ENCODE data around the gene PRKCA.

Gene PRKCA

GRCh38 chr17:66589892-66590291 is 287.5 kb downstream of the PRKCA start:
- no peak overlapping the region for H3K4me3 ChIP-seq (ENCODE audit: low read depth, low read length)
- no peak for TF ChIP-seq CTCF (IDR thresholded peaks at IDR 0.05; ENCODE audit: low read depth, low read length)

- TF ChIP-seq CTCF (IDR thresholded peaks at IDR 0.05; ENCODE audit: low read depth, low read length): no peak
- H3K4me3 ChIP-seq (ENCODE audit: low read depth, low read length): no peak overlapping the region
Observed at GRCh38 chr17:66593116-66593515, 290.7 kb downstream of the PRKCA start.

GRCh38 chr17:66595893-66596292 is 293.5 kb downstream of the PRKCA start:
- TF ChIP-seq CTCF (IDR thresholded peaks at IDR 0.05; ENCODE audit: low read depth, low read length): no peak

GRCh38 chr17:66602659-66603384 is 300.4 kb downstream of the PRKCA start:
- no peak overlapping the region for H3K4me3 ChIP-seq (ENCODE audit: low read depth, low read length)
- TF ChIP-seq CTCF (IDR thresholded peaks at IDR 0.05; ENCODE audit: low read depth, low read length): no peak

More at GRCh38 chr17:66595893-66596292, 293.5 kb downstream of the PRKCA start:
- no peak overlapping the region for H3K4me3 ChIP-seq (ENCODE audit: low read depth, low read length)

- TF ChIP-seq CTCF (IDR thresholded peaks at IDR 0.05; ENCODE audit: low read depth, low read length): no peak
- H3K4me3 ChIP-seq (ENCODE audit: low read depth, low read length): no peak overlapping the region
Observed at GRCh38 chr17:66604376-66604775, 302.0 kb downstream of the PRKCA start.

- no peak overlapping the region for H3K4me3 ChIP-seq (ENCODE audit: low read depth, low read length)
- no peak for TF ChIP-seq CTCF (IDR thresholded peaks at IDR 0.05; ENCODE audit: low read depth, low read length)
Observed at GRCh38 chr17:66605541-66605940, 303.1 kb downstream of the PRKCA start.

GRCh38 chr17:66610361-66611133 is 308.1 kb downstream of the PRKCA start:
- no peak for TF ChIP-seq CTCF (IDR thresholded peaks at IDR 0.05; ENCODE audit: low read depth, low read length)
- H3K4me3 ChIP-seq (ENCODE audit: low read depth, low read length): no peak overlapping the region

Measured in WI38 (cell line).